GM12872 (cell line): ENCODE data around the gene KIAA1671.

Experiments
- CTCF ChIP-seq: IDR thresholded peaks from 3 replicates; pipeline ENCODE4 v1.5.1; 2011; ENCODE audit warnings: low read depth, mild to moderate bottlenecking, low read length, moderate library complexity; ENCODE audit not compliant: insufficient read depth

KIAA1671 gene

GRCh38 chr22:25067851-25068421, 115.4 kb downstream of the KIAA1671 start:
- TF ChIP-seq CTCF: no peak

- no peak for TF ChIP-seq CTCF
Observed at GRCh38 chr22:25068707-25069106, 116.2 kb downstream of the KIAA1671 start.

- TF ChIP-seq CTCF: no peak
Observed at GRCh38 chr22:25069426-25069757, 116.9 kb downstream of the KIAA1671 start.

- no peak for TF ChIP-seq CTCF
Observed at GRCh38 chr22:25069758-25070481, 117.4 kb downstream of the KIAA1671 start.

GRCh38 chr22:25070956-25071355, 118.4 kb downstream of the KIAA1671 start:
- no peak for TF ChIP-seq CTCF

GRCh38 chr22:25071720-25072119, 119.2 kb downstream of the KIAA1671 start:
- TF ChIP-seq CTCF: no peak

GRCh38 chr22:25072406-25072805, 119.9 kb downstream of the KIAA1671 start:
- TF ChIP-seq CTCF: no peak
